GM19463 (cell line): ENCODE data around the gene OR52L1.
A peak's percentile ranks its signal among the peaks of the same experiment; 100 is the strongest.
"Not testable (repeated sequence)": the region's sequence is repeated elsewhere in the genome, so short reads cannot be mapped to it uniquely, and the experiment has no call there.

Experiments used
- ATAC-seq: cut with Tn5 transposase; IDR thresholded peaks from one replicate; pipeline ENCODE4 v1.9.1; 2021; ENCODE audit warnings: mild to moderate bottlenecking, moderate library complexity; ENCODE audit not compliant: unreplicated experiment

OR52L1 gene

DNA sequence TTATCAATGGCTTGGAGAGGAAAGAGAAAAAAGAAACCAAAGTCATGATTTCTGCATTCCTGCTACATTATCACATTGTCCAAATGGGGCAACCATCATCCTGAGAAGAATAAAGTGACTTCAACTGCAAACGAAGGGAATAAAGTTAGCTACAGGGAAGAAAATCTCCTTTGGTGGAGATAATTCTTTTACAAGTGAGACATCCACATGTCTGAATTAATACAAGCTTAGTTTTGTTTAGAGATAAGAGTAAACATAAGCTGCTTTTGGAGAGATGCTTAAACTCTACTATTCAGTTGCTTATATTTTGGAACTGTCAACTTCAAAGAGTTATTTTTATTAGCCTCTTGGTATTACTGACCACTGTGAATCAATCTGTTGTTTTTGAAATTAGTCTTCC is at the start of gene OR52L1:
TSS of gene OR52L1 (minus strand) at position 101 of the 400 bp plus-strand sequence. CDS start at position 46, 55 bp downstream.
- no peak for ATAC-seq

GRCh38 chr11:6030708-6031405 is 44.1 kb upstream of the OR52L1 start, which contains the start of gene OR56A1:
OR56A1 (minus strand) TSS chr11:6030758; CDS start chr11:6027692, 3,066 bp downstream.
- no peak for ATAC-seq

DNA sequence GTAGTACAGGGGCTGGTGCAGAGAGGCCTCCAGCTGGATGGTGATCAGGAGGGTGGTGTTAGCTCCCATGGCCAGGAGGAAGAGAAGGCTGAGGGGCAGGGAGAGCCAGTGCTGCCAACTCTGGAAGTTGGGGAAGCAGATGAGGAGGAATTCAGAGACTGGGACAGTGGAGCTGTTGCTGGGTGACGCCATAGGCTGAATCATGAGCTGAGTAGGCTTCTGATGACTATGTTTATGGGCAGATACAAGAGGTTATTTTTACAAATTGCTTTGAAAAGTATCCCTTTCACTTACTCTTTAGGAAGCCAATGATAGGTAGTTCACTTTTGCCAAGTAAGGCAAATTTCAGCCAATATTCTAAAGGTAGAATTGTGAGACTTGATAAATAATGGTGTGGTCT is 40.7 kb upstream of the OR52L1 start:
- ATAC-seq: no peak

- ATAC-seq: no peak
Measured at GRCh38 chr11:6025056-6025455, 38.3 kb upstream of the OR52L1 start.

DNA sequence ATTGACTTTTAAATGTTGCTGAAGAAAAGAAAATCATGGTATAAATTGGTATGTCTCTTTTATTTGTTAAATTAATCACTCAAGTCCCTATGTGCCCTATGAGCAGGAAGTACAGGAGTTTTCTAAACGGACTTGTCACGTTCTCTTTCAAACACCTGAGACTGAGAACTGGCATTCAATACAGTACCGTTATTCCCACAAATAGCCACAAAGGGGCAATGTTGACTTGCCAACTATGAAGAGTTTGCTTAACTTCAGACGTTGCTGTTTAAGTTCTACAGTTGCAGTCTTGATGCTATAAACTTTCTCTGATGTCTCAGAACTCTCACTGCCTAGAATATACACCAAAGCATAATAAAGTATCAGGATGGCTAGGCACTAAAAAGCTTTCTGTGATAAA is 36.2 kb upstream of the OR52L1 start:
- ATAC-seq: peak; percentile 69

DNA sequence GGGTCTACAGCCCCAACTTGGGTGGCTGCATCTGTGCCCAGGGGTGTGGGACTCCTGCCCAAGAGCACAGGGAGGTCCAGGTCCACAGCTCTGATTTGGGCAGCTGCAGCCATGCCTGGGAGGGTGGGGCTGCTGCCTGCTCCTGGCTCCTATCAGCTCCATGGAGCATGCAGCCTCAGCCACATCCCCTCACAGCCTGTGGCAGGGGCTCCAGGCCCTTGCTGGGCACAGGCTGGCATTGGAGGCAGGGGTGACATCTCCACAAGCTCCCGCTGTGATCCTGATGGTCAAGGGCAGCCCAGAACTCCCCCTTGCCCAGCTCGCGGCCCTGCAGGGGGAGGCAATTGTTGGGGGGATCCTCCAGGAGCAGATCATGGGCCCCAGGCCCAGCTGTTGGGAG is 26.3 kb upstream of the OR52L1 start:
- ATAC-seq: no peak

GRCh38 chr11:6012035-6012668 is 25.4 kb upstream of the OR52L1 start:
- no peak for ATAC-seq

DNA sequence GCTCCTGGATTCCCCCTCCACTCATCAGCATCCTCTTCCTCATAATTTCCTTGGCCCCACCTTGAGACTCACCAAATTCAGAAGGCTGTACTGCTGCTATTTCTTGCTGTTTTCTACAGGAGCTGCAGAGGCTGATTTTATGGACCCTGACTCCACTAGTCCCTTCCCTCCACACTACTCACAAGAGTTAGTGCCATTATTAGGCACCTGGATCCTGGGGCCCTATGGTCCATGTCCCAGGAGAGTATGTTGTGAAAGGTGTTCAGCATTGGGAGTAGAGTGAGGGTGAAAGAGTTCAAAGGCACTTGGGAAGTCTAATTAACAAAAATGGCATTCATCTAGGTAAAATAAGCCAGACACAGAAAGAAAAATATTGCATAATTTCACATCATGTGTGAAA is 20.1 kb upstream of the OR52L1 start, which contains the start of gene OR56A4:
TSS of gene OR56A4 (minus strand) at position 101 of the 400 bp plus-strand sequence. CDS start 3,954 bp downstream, outside the sequence.
- ATAC-seq: no peak

DNA sequence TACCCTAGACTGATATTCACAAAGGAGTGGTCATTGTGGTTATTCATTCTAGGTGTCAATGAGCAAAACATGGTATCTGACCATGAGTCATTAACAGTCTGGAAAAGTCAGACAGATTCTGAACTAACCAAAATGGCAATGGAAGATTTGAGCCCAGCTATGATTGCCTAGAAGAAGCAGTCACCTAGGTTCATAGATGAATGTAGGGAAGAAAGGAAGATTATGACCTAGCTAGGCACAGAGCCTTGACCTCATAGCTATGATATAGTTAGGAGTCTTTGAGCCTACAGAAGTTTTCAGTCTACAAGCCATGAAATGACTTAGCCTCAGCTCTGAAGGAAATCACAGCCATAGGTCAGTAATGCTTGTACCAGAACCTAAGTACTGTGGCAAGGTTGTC is 19.6 kb upstream of the OR52L1 start:
- ATAC-seq: no peak

GRCh38 chr11:6002202-6002699 is 15.5 kb upstream of the OR52L1 start:
- ATAC-seq: no peak

GRCh38 chr11:5994791-5995190 is 8.0 kb upstream of the OR52L1 start:
- no peak for ATAC-seq

- ATAC-seq: no peak
Measured at GRCh38 chr11:5992604-5993251, 5.9 kb upstream of the OR52L1 start.

- ATAC-seq: no peak
Measured at GRCh38 chr11:5992150-5992549, 5.4 kb upstream of the OR52L1 start.

- no peak for ATAC-seq
Measured at GRCh38 chr11:5989203-5989602, 2.4 kb upstream of the OR52L1 start.

- no peak for ATAC-seq
Measured at GRCh38 chr11:5983443-5983842, 3.3 kb downstream of the OR52L1 start.

GRCh38 chr11:5973530-5973929 is 13.3 kb downstream of the OR52L1 start:
- no peak for ATAC-seq

DNA sequence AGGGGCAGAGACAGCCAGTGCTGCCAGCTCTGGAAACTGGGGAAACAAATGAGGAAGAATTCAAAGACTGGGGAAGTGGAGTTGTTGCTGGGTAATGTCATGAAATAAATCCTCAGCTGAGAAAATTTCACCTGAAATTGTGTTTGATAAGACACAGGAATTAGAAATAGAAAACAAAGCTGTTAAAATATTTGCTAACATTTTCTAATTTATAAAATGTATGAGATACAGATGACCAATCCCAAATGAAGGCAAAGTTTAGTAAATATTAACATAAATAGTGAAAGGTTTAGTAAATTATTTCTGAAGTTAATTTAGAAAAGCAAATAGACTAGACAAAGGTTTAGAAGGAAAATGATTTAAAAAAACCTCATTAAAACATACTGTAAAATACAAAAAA is 18.4 kb downstream of the OR52L1 start, which contains the start of gene OR56A5:
TSS of gene OR56A5 (minus strand) at position 101 of the 400 bp plus-strand sequence. CDS start at position 101, 0 bp downstream.
- ATAC-seq: no peak

DNA sequence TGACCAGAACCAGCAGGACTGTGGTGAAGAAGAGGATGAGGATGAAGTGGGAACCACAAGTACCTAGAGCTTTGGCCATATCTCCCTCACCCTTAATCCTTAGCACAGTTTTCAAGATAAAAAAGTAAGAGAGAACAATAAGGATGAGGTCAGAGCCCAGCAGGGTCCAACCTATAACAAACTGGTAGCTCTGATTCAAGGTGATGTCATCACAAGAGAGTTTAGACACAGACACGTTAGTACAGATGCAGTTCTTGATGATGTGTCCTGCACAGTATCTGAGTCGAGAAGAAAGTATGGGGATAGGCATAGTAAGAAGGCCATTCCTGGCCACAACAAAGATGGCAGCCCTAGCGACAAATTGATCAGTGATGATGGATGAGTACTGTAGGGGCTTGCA is 19.1 kb downstream of the OR52L1 start:
- no peak for ATAC-seq

DNA sequence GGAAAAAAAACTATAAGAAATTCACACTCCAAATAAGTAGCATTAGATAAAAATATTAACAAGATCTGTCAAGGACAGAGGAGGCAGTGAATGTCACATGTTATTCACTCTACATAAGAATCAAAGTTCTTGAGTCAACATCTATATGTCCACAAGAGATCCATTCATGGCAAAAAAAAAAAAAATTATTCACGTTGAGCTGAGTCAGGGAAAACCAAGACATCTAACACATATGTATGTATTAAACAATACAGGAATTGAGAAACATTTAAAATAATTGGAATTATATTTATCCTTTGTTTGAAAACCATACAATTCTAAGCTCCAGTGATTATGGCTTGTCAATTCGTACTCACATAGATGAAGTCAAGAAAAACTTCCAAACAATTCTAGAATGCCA is 19.8 kb downstream of the OR52L1 start:
- ATAC-seq: no peak

DNA sequence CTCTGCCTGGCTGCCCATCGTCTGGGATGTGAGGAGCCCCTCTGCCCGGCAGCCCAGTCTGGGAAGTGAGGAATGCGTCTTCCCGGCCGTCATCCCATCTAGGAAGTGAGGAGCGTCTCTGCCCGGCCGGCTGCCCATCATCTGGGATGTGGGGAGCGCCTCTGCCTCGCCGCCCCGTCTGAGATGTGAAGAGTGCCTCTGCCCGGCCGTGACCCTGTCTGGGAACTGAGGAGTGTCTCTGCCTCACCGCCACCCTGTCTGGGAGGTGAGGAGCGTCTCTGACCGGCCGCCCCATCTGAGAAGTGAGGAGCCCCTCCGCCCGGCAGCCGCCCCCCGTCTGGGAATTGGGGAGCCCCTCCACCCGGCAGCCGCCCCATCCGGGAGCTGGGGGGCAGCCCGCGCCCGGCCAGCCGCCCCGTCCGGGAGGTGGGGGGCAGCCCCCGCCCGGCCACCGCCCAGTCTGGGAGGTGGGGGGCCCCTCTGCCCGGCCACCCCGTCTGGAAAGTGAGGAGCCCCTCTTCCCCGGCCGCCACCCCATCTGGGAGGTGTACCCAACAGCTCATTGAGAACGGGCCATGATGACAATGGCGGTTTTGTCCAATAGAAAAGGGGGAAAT is 26.0 kb downstream of the OR52L1 start:
- ATAC-seq: not testable (repeated sequence)

- ATAC-seq: no peak
Measured at GRCh38 chr11:5955586-5955985, 31.2 kb downstream of the OR52L1 start.
